Activated CD4-positive, alpha-beta T cell treated with anti-CD3 and anti-CD28 coated beads, Interleukin-2, amount 10 ng/mL, durations not matched to agents 7 days and 5 days (primary cell): Measurements from ENCODE around the gene MLYCD. TPM values are rescaled to one million over a fixed set of nuclear protein-coding genes. Genes with fewer than 3 reads are reported as not detected.

Source experiments
- CTCF ChIA-PET: fragments of 350-600 bp; sonication (Branson Sonifier 250); formaldehyde crosslinking; loops from one replicate; lab custom pipeline; 2021; ENCODE audit warnings: antibody characterized with exemption; lab: Charles Lee
- POLR2A ChIA-PET: fragments of 350-600 bp; sonication (Branson Sonifier 250); formaldehyde crosslinking; loops from one replicate; lab custom pipeline; 2021; ENCODE audit warnings: antibody characterized with exemption; lab: Charles Lee
- DNase-seq: peaks from one replicate; pipeline ENCODE4 v3.0.0-alpha.2; 2020
- H3K27ac Mint-ChIP-seq: one replicate; pipeline ENCODE4 v1.8.0; 2021; ENCODE audit warnings: mild to moderate bottlenecking, moderate library complexity, mixed read lengths
- H3K27me3 Mint-ChIP-seq: one replicate; pipeline ENCODE4 v1.8.0; 2021; ENCODE audit warnings: mixed read lengths
- H3K36me3 Mint-ChIP-seq: one replicate; pipeline ENCODE4 v1.8.0; 2021; ENCODE audit warnings: low read depth, mixed read lengths
- H3K4me1 Mint-ChIP-seq: one replicate; pipeline ENCODE4 v1.8.0; 2021; ENCODE audit warnings: mixed read lengths
- H3K4me3 Mint-ChIP-seq: one replicate; pipeline ENCODE4 v1.8.0; 2021; ENCODE audit warnings: mild to moderate bottlenecking, moderate library complexity, mixed read lengths
- H3K9me3 Mint-ChIP-seq: one replicate; pipeline ENCODE4 v1.8.0; 2021; ENCODE audit warnings: mixed read lengths
- total RNA-seq, 2 experiments: library from RNA; stranded (reverse); gene quantifications; one replicate each; pipeline ENCODE4 v1.2.3, GENCODE V29; 2021

MLYCD gene
- total RNA-seq, 2 experiments from 2014 or later, result 5.3 TPM

DNA sequence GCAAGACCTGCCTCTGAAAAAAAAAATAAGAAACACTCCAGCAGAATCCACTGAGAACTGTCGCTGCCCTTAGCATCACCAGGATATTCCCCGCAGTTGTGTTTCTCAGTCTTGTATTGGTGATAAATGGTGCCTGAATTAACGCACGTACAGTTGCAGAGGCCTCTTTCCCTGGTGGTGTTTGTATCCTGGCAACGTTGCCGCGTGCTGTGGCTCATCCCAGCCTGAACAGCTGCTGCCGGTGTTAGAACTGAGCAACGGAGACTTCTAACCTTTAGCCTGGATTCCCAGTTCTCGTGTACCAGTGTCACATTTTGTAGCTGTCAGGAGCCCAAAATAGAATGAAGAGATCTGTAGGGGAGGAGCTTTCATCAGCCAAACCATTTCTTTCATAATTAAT is 4.8 kb downstream of the MLYCD start:
- POLR2A ChIA-PET, result no interaction called here
- H3K27ac Mint-ChIP-seq, result no peak overlapping the region
- no peak overlapping the region for H3K4me3 Mint-ChIP-seq
- peaks cover 18% of the 10 kb centered on the region for H3K4me1 Mint-ChIP-seq
- no peaks in the 10 kb centered on the region for H3K9me3 Mint-ChIP-seq
- CTCF ChIA-PET, result no interaction called here
- no peak for DNase-seq
- H3K27me3 Mint-ChIP-seq, result no peaks in the 10 kb centered on the region
- no peaks in the 10 kb centered on the region for H3K36me3 Mint-ChIP-seq

- H3K27ac Mint-ChIP-seq, result no peak overlapping the region
- H3K27me3 Mint-ChIP-seq, result no peaks in the 10 kb centered on the region
- no peaks in the 10 kb centered on the region for H3K9me3 Mint-ChIP-seq
- no peak for DNase-seq
- CTCF ChIA-PET, result interaction anchor here (1.0 kb wide), 1 partner anchor 47 kb away, joined by 3 read pairs; no protein-coding TSS in a partner anchor
- peaks cover 3% of the 10 kb centered on the region for H3K4me1 Mint-ChIP-seq
- H3K4me3 Mint-ChIP-seq, result no peak overlapping the region
- H3K36me3 Mint-ChIP-seq, result peaks cover 5% of the 10 kb centered on the region
- POLR2A ChIA-PET, result no interaction called here
These were observed 7.8 kb downstream of the MLYCD start for GRCh38 chr16:83906683-83907082.

DNA sequence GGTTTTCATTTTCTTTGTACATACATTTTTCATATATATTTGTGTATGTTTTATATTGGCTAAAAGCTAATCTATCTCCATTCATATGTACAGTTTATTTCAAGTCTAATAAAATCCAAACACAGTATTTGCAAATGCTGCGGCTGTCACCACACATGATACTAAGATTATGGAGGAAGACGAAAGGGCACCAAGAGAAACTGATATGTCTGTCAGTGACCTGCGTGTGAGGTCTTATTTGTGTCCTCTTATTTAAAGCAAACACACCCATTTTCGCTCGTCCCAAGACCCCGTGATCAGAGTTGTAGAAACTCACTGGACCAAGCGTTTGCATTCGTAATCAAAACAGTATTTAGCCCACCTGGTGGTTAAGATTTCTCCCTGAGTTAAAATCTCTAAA is 8.2 kb downstream of the MLYCD start:
- peaks cover 7% of the 10 kb centered on the region for H3K36me3 Mint-ChIP-seq
- no peaks in the 10 kb centered on the region for H3K27me3 Mint-ChIP-seq
- ChIA-PET POLR2A (no interaction called here), CTCF (interaction anchor here (1.0 kb wide), 1 partner anchor 47 kb away, joined by 3 read pairs; no protein-coding TSS in a partner anchor)
- no peak overlapping the region for H3K4me3 Mint-ChIP-seq
- H3K9me3 Mint-ChIP-seq, result no peaks in the 10 kb centered on the region
- H3K4me1 Mint-ChIP-seq, result peaks cover 3% of the 10 kb centered on the region
- H3K27ac Mint-ChIP-seq, result no peak overlapping the region
- no peak for DNase-seq

GRCh38 chr16:83907631-83908250 is 8.8 kb downstream of the MLYCD start:
- DNase-seq, result no peak
- H3K27me3 Mint-ChIP-seq, result no peaks in the 10 kb centered on the region

GRCh38 chr16:83908798-83909197 is 9.9 kb downstream of the MLYCD start:
- POLR2A ChIA-PET, result no interaction called here

More at GRCh38 chr16:83907631-83908250, 8.8 kb downstream of the MLYCD start:
- CTCF ChIA-PET, result no interaction called here
- Mint-ChIP-seq H3K9me3 (no peaks in the 10 kb centered on the region), H3K4me1 (peaks cover 2% of the 10 kb centered on the region), H3K4me3 (no peak overlapping the region), H3K36me3 (peaks cover 11% of the 10 kb centered on the region), H3K27ac (no peak overlapping the region)
- POLR2A ChIA-PET, result no interaction called here

GRCh38 chr16:83911290-83911689 is 12.4 kb downstream of the MLYCD start:
- H3K4me1 Mint-ChIP-seq, result no peaks in the 10 kb centered on the region
- no peak for DNase-seq
- H3K4me3 Mint-ChIP-seq, result no peak overlapping the region
- CTCF ChIA-PET, result interaction anchor here (1.4 kb wide), 1 partner anchor 12 kb away, joined by 4 read pairs; no protein-coding TSS in a partner anchor
- H3K27ac Mint-ChIP-seq, result no peak overlapping the region
- POLR2A ChIA-PET, result no interaction called here
- H3K27me3 Mint-ChIP-seq, result no peaks in the 10 kb centered on the region
- peaks cover 28% of the 10 kb centered on the region for H3K36me3 Mint-ChIP-seq
- H3K9me3 Mint-ChIP-seq, result peaks cover 3% of the 10 kb centered on the region

More at GRCh38 chr16:83908798-83909197, 9.9 kb downstream of the MLYCD start:
- Mint-ChIP-seq H3K4me3 (no peak overlapping the region), H3K27ac (no peak overlapping the region), H3K27me3 (no peaks in the 10 kb centered on the region), H3K4me1 (no peaks in the 10 kb centered on the region), H3K36me3 (peaks cover 16% of the 10 kb centered on the region), H3K9me3 (no peaks in the 10 kb centered on the region)
- no peak for DNase-seq
- CTCF ChIA-PET, result no interaction called here

GRCh38 chr16:83912519-83913244 is 13.8 kb downstream of the MLYCD start:
- peaks cover 3% of the 10 kb centered on the region for H3K9me3 Mint-ChIP-seq
- H3K27me3 Mint-ChIP-seq, result no peaks in the 10 kb centered on the region
- DNase-seq, result no peak
- H3K36me3 Mint-ChIP-seq, result peaks cover 34% of the 10 kb centered on the region
- H3K4me3 Mint-ChIP-seq, result no peak overlapping the region
- CTCF ChIA-PET, result interaction anchor here (0.6 to 1.7 kb wide), 2 partner anchors 14 to 1190 kb away, joined by 3 to 4 read pairs; no protein-coding TSS in a partner anchor
- H3K4me1 Mint-ChIP-seq, result no peaks in the 10 kb centered on the region
- POLR2A ChIA-PET, result no interaction called here
- no peak overlapping the region for H3K27ac Mint-ChIP-seq

- POLR2A ChIA-PET, result no interaction called here
- DNase-seq, result no peak
- Mint-ChIP-seq H3K9me3 (peaks cover 3% of the 10 kb centered on the region), H3K36me3 (peaks cover 40% of the 10 kb centered on the region), H3K27ac (no peak overlapping the region), H3K4me3 (no peak overlapping the region), H3K27me3 (no peaks in the 10 kb centered on the region), H3K4me1 (no peaks in the 10 kb centered on the region)
- CTCF ChIA-PET, result interaction anchor here (1.7 kb wide), 1 partner anchor 14 kb away, joined by 4 read pairs; no protein-coding TSS in a partner anchor
These were observed 14.3 kb downstream of the MLYCD start for GRCh38 chr16:83913245-83913633.

GRCh38 chr16:83914091-83914710 is 15.3 kb downstream of the MLYCD start:
- no peaks in the 10 kb centered on the region for H3K27me3 Mint-ChIP-seq
- peaks cover 48% of the 10 kb centered on the region for H3K36me3 Mint-ChIP-seq
- H3K27ac Mint-ChIP-seq, result no peak overlapping the region
- H3K4me1 Mint-ChIP-seq, result no peaks in the 10 kb centered on the region
- peaks cover 7% of the 10 kb centered on the region for H3K9me3 Mint-ChIP-seq
- ChIA-PET CTCF (interaction anchor here (1.7 kb wide), 1 partner anchor 13 kb away, joined by 4 read pairs; no protein-coding TSS in a partner anchor), POLR2A (no interaction called here)
- DNase-seq, result no peak
- no peak overlapping the region for H3K4me3 Mint-ChIP-seq

DNA sequence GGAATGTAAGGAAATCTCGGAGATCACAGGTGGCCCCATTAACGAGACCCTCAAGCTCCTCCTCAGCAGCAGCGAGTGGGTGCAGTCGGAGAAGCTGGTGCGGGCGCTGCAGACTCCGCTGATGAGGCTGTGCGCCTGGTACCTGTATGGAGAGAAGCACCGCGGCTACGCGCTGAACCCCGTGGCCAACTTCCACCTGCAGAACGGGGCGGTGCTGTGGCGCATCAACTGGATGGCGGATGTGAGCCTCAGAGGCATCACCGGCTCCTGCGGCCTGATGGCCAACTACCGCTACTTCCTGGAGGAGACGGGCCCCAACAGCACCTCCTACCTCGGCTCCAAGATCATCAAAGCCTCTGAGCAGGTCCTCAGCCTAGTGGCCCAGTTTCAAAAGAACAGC is 16.2 kb downstream of the MLYCD start:
- Mint-ChIP-seq H3K4me1 (no peaks in the 10 kb centered on the region), H3K36me3 (peaks cover 51% of the 10 kb centered on the region), H3K9me3 (peaks cover 7% of the 10 kb centered on the region), H3K27ac (no peak overlapping the region), H3K27me3 (no peaks in the 10 kb centered on the region), H3K4me3 (no peak overlapping the region)
- ChIA-PET CTCF (no interaction called here), POLR2A (no interaction called here)
- no peak for DNase-seq

GRCh38 chr16:83915491-83915890 is 16.6 kb downstream of the MLYCD start:
- POLR2A ChIA-PET, result no interaction called here
- Mint-ChIP-seq H3K4me1 (no peaks in the 10 kb centered on the region), H3K36me3 (peaks cover 51% of the 10 kb centered on the region)

GRCh38 chr16:83917152-83918120 is 18.5 kb downstream of the MLYCD start:
- peaks cover 7% of the 10 kb centered on the region for H3K9me3 Mint-ChIP-seq
- H3K36me3 Mint-ChIP-seq, result peaks cover 45% of the 10 kb centered on the region
- DNase-seq, result no peak
- no peaks in the 10 kb centered on the region for H3K4me1 Mint-ChIP-seq
- CTCF ChIA-PET, result no interaction called here
- H3K27ac Mint-ChIP-seq, result no peak overlapping the region
- no peaks in the 10 kb centered on the region for H3K27me3 Mint-ChIP-seq
- POLR2A ChIA-PET, result no interaction called here
- no peak overlapping the region for H3K4me3 Mint-ChIP-seq

More at GRCh38 chr16:83915491-83915890, 16.6 kb downstream of the MLYCD start:
- peaks cover 7% of the 10 kb centered on the region for H3K9me3 Mint-ChIP-seq
- no peaks in the 10 kb centered on the region for H3K27me3 Mint-ChIP-seq
- no peak for DNase-seq
- no peak overlapping the region for H3K27ac Mint-ChIP-seq
- CTCF ChIA-PET, result no interaction called here
- H3K4me3 Mint-ChIP-seq, result no peak overlapping the region
